GM12865 (cell line): Measurements from ENCODE around the gene CPNE1.

Source experiments
- DNase-seq: peaks from one replicate; pipeline ENCODE4 v3.0.0; 2010; ENCODE audit warnings: low read depth
- H3K4me3 ChIP-seq: 2 replicates; pipeline ENCODE4 v1.5.1; 2011; ENCODE audit warnings: mild to moderate bottlenecking, low read depth, low read length, control low read depth
- TF ChIP-seq, protein P1 (sequence below): IDR thresholded peaks from 2 replicates; pipeline ENCODE4 v1.5.1; 2011; ENCODE audit warnings: low read length, control low read depth, low read depth, inconsistent platforms; ENCODE audit not compliant: insufficient read depth; ENCODE audit errors: missing control alignments

The CPNE1 gene

DNA sequence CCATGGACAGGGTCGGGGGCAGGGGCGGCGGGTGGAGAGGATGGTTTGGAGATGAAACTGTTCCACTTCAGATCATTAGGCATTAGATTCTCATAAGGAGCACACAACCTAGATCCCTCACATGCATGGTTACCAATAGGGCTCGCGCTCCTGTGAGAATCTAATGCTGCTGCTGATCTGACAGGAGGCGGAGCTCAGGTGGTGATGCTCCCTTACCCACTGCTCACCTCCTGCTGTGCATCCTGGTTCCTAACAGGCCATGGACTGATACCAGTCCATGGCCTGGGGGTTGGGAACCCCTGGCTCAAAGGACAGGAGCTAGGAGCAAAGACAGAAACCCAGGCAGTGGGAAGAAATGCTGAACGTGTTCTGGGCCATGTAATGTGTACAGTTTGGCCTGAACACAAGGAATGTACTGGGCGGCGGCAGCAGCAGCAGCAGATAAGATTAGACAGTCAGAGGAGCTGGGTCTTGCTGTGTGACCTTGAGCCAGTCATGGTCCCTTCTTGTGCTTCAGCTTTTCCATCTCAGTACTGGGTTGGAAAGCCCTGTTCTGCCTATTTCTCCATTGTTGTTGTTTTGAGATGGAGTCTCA lies 53.8 kb downstream of the CPNE1 start:
- TF ChIP-seq, protein P1, sequence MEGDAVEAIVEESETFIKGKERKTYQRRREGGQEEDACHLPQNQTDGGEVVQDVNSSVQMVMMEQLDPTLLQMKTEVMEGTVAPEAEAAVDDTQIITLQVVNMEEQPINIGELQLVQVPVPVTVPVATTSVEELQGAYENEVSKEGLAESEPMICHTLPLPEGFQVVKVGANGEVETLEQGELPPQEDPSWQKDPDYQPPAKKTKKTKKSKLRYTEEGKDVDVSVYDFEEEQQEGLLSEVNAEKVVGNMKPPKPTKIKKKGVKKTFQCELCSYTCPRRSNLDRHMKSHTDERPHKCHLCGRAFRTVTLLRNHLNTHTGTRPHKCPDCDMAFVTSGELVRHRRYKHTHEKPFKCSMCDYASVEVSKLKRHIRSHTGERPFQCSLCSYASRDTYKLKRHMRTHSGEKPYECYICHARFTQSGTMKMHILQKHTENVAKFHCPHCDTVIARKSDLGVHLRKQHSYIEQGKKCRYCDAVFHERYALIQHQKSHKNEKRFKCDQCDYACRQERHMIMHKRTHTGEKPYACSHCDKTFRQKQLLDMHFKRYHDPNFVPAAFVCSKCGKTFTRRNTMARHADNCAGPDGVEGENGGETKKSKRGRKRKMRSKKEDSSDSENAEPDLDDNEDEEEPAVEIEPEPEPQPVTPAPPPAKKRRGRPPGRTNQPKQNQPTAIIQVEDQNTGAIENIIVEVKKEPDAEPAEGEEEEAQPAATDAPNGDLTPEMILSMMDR, result no peak

DNA sequence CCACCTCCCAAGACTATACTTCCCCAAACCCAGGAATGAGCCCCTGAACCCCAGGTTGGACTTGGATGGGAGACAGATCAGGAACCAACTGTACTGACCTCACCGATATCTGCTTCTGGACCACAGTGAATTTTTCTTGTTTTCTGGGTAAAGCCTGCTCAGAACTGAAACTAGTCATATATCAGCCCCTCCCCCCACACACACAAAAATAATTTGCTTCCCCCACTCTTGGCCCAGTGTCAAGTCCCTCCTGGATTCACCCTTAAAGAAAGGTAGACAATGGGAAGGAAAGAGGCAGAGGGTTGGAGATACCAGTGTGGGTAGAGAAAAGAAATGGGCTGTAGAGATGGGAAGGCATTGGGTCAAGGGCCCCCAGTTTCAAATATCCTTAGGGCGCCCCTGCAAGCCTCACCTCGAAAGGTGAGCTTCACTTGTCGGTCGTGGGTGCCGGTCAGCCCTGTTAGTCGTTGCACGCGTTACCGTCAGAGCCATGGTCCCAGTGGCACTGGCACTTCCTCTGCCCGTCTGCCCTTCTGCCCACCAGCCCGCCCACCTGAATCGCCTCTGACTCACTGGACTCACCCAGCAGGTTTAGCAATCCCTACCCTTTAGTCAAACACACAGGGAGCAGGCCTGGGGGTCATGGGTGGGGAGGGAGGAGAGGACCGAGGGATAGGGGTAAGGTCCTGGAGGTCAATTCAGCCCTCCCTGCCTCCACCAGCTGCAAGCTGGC lies 57.5 kb downstream of the CPNE1 start:
- DNase-seq, result peak; percentile 28
- no peak overlapping the region for H3K4me3 ChIP-seq
- TF ChIP-seq, protein P1, result no peak

More for the DNA sequence above, 53.8 kb downstream of the CPNE1 start:
- H3K4me3 ChIP-seq, result no peak overlapping the region
- DNase-seq, result no peak

DNA sequence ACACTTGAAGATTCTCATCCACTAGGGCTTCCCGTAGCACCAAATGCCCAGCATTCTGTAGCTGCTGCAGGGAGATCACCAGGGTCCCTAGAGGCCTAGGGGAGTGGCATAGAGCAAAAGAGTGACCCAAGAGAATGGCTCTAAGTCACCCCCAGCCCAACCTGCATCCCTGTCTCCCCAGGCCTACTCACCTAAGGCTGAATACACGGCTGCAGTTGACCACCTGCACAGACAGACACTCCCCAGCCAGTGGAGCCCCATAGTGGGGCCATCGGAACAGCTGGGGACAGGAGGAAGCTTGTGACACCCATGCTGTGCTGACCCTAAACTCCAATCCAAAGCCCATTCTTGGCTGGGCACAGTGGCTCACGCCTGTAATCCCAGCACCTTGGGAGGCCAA lies 58.6 kb downstream of the CPNE1 start:
- DNase-seq, result no peak
- H3K4me3 ChIP-seq, result no peak overlapping the region
- TF ChIP-seq, protein P1, result no peak

DNA sequence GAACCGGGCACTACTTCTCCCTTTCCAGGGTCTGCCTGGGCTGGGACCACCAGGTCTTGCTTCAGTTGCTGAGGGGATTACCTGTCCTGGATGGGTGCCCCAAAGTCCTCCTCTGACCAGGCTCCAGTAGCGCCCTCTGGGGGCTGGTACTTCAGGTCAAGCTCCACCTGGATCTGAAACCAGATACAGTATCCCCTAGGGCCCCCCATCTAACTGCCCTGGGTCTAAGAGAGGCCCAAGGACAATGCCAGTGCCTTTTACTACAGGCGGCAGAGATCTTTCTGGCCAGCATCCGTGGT lies 60.3 kb downstream of the CPNE1 start:
- peak; percentile 44 for DNase-seq
- no peak overlapping the region for H3K4me3 ChIP-seq
- TF ChIP-seq, protein P1, result peak; percentile 40

DNA sequence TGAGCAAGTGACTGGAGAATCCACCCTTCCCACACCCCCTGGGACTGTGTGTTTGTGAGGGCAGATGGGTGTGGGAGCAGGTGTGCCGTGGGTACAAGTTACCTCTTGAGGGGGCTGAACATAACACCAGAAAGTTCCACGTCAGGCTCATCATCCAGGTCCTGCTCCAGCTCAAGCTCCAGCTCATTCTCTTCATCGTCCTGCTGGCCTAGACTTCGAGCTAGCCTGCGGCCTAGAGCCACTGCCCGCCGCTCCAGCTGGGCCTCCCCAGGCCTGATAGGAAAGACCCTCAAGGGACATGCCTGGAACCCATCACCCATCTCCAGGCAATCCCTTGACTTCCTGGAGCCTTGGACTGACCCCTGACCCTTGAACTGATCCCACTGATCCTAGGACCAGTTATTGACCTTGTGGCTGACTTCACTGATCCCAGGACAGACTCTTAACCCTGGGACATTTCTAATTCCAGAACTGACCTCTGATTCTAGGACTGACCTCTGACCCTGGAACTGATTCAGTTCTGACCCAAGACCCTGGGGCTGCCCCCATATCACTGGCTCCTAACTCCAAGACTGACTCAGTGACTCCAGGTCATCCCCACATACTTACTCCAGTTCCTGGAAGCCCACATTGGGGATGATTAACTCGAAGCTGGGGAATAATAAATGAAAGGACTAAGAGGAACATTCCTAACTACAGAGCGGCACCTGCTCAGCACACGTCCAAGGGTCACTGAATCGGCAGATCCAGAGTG lies 60.8 kb downstream of the CPNE1 start:
- no peak for DNase-seq
- H3K4me3 ChIP-seq, result no peak overlapping the region
- TF ChIP-seq, protein P1, result no peak

DNA sequence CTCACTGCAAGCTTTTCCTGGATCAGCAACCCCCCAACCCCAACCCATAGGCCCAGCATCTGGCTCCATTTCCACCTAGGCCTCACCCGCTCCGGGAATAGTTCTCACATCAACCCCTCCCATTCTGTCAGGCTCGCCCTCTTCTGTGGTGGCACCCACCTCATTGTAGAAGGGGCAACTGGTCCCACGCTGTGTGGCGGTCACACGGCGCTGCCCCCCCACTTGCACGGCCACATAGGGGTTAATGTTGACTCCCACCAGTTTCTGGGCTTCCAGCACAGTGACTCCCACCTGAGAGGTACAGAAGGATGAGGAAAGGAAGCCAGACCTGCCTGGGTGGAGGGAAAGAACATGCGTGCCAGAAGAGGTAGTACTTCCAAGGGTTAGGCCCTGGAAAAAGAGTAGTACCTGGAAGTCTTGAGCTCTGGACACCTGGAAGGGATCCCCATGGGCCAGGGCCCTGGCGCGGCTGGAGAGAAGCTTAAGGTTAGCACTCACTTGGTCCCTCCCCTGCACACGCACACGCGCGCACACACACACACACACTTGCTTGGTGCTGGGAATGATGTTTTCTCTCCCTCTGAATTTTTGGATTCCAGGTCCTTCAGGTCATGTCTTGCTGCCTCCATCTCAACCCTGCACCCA lies 61.7 kb downstream of the CPNE1 start:
- TF ChIP-seq, protein P1, result no peak
- H3K4me3 ChIP-seq, result no peak overlapping the region
- no peak for DNase-seq
